IMR-90 (cell line): Measurements from ENCODE around the gene CRYBG2. TPM values are rescaled to one million over a fixed set of nuclear protein-coding genes. Genes with fewer than 3 reads are reported as not detected.

Source experiments
- FOS ChIP-seq: fragments of 150-350 bp; IDR thresholded peaks from 2 replicates; pipeline ENCODE4 v1.6.1; 2016; ENCODE audit warnings: low read depth, low read length
- MAFK ChIP-seq: IDR thresholded peaks from 2 replicates; pipeline ENCODE4 v1.6.1; 2012; ENCODE audit warnings: low read depth, low read length, improper control_type of control experiment
- MXI1 ChIP-seq: IDR thresholded peaks from 2 replicates; pipeline ENCODE4 v1.6.1; 2012; ENCODE audit warnings: low read depth, mild to moderate bottlenecking, low read length, moderate library complexity, borderline replicate concordance
- RAD21 ChIP-seq: IDR thresholded peaks from 2 replicates; pipeline ENCODE4 v1.6.1; 2012; ENCODE audit warnings: low read length, improper control_type of control experiment
- polyA plus RNA-seq, 3 experiments: library from polyadenylated mRNA; depleted of rRNA; stranded (reverse); fragments of >200 nt; gene quantifications; 2 replicates each; pipeline ENCODE4 v1.2.3, GENCODE V29; 2012; ENCODE audit warnings: low replicate concordance in 1 of 3
- total RNA-seq: library from RNA; depleted of rRNA; stranded (reverse); fragments of >200 nt; gene quantifications from 2 replicates; pipeline ENCODE4 v1.2.3, GENCODE V29; 2012

The CRYBG2 gene
- total and polyA plus RNA-seq, 2 of the 4 experiments (the other 2 are of a cell fraction) = not detected

GRCh38 chr1:26306290-26307229 is 47.4 kb downstream of the CRYBG2 start, which contains the start of gene UBXN11 (continued):
- peak; percentile 90 for TF ChIP-seq MXI1
- TF ChIP-seq FOS = no peak
- TF ChIP-seq MAFK = no peak
- no peak for TF ChIP-seq RAD21
